Tibial nerve (tissue), 3 donors: ENCODE results near the gene ZNG1A.
"Not testable (repeated sequence)": the region's sequence is repeated elsewhere in the genome, so short reads cannot be mapped to it uniquely, and the experiment has no call there.

ENCODE experiments used
- POLR2A ChIP-seq, 2 donors: fragments of 450-650 bp; IDR thresholded peaks; one replicate each; pipeline ENCODE4 v1.6.1; 2017; ENCODE audit warnings: antibody characterized with exemption in 2 of 2, mild to moderate bottlenecking in 2 of 2, moderate library complexity in 2 of 2
- TF ChIP-seq, protein P1 (sequence below), 5 experiments: fragments of 200-600 bp in 3 of 5; fragments of 450-650 bp in 2 of 5; sonication (generic) in 3 of 5; IDR thresholded peaks; one replicate each; pipeline ENCODE4 v1.5.1; 2016 to 2019; ENCODE audit warnings: antibody characterized with exemption in 5 of 5, mild to moderate bottlenecking in 3 of 5, moderate library complexity in 2 of 5

DNA sequence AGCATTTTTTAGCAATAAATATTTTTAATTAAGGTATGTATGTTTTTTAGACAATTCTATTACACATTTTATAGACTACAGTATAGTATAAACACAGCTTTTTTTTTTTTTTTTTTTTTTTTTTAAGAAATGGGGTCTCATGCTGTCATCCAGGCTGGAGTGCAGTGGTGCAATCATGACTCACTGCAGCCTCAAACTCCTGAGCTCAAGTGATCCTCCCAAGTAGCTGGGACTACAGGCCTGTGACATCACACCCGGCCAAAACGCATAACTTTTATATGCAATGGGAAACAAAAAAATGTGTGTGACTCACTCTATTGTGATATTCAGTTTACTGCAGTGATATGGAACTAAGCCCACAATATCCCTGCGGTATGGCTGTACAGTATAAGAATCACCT is 9.1 kb downstream of the ZNG1A start:
- TF ChIP-seq POLR2A (IDR thresholded peaks at IDR 0.05) = not testable (repeated sequence)
- TF ChIP-seq, protein P1, sequence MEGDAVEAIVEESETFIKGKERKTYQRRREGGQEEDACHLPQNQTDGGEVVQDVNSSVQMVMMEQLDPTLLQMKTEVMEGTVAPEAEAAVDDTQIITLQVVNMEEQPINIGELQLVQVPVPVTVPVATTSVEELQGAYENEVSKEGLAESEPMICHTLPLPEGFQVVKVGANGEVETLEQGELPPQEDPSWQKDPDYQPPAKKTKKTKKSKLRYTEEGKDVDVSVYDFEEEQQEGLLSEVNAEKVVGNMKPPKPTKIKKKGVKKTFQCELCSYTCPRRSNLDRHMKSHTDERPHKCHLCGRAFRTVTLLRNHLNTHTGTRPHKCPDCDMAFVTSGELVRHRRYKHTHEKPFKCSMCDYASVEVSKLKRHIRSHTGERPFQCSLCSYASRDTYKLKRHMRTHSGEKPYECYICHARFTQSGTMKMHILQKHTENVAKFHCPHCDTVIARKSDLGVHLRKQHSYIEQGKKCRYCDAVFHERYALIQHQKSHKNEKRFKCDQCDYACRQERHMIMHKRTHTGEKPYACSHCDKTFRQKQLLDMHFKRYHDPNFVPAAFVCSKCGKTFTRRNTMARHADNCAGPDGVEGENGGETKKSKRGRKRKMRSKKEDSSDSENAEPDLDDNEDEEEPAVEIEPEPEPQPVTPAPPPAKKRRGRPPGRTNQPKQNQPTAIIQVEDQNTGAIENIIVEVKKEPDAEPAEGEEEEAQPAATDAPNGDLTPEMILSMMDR (IDR thresholded peaks at IDR 0.05) = not testable (repeated sequence)
